H1 (cell line): ENCODE results near the gene POLR1G. TPM values are rescaled to one million over a fixed set of nuclear protein-coding genes. Genes with fewer than 3 reads are reported as not detected.

Experiments used
- POLR2A ChIP-seq, 2 experiments: IDR thresholded peaks; 1 replicate in 1 of 2; 2 replicates in 1 of 2; pipeline ENCODE4 v1.6.1; 2011; ENCODE audit warnings: low read depth in 2 of 2, low read length in 2 of 2, mild to moderate bottlenecking in 2 of 2; ENCODE audit errors: control extremely low read depth in 1 of 2
- RXRA ChIP-seq: IDR thresholded peaks from 2 replicates; pipeline ENCODE4 v1.6.1; 2011; ENCODE audit warnings: low read depth, mild to moderate bottlenecking, low read length, moderate library complexity; ENCODE audit not compliant: insufficient read depth
- polyA plus RNA-seq, 7 experiments: library from polyadenylated mRNA; depleted of rRNA in 3 of 7; stranded (reverse) in 5 of 7; unstranded in 2 of 7; fragments of >200 nt in 5 of 7; fragments of 200-250 nt in 2 of 7; gene quantifications; 1 replicate in 5 of 7; 2 replicates in 1 of 7; 4 replicates in 1 of 7; pipeline versions ENCODE4 v1.2.1 to v1.2.3, GENCODE V29; 2011 to 2013; ENCODE audit warnings: missing spikeins in 2 of 7, mixed read lengths in 2 of 7
- total RNA-seq: library from RNA; stranded (reverse); fragmentation: NEBNext Ultra II Directional; extraction: Animal tissue kit (Norgen Biotek cat#: 25700); gene quantifications from 2 replicates; pipeline ENCODE4 v1.2.1, GENCODE V29; 2021

POLR1G gene
- total and polyA plus RNA-seq, 2 of the 8 experiments (the other 6 are each of a cell fraction or from before 2014, with no cell fraction given): 16.8 to 34.8 TPM

GRCh38 chr19:45440259-45440638 lies 33.8 kb downstream of the POLR1G start (continued):
- TF ChIP-seq RXRA (no peak), POLR2A (IDR thresholded peaks at IDR 0.05; ENCODE audit: control extremely low read depth in 1 of 2, low read depth in 2 of 2, low read length in 2 of 2) (no peak)
- TF ChIP-seq, all 59 proteins: peak for 0
